Measurements from ENCODE around the gene ATP6AP1. TPM values are rescaled to one million over a fixed set of nuclear protein-coding genes. Genes with fewer than 3 reads are reported as not detected.
A peak's percentile ranks its signal among the peaks of the same experiment; 100 is the strongest.

The ATP6AP1 gene
- total and polyA plus RNA-seq, 2 of the 13 experiments (the other 11 are each of a cell fraction or from before 2014, with no cell fraction given), result 56.7 to 110 TPM

DNA sequence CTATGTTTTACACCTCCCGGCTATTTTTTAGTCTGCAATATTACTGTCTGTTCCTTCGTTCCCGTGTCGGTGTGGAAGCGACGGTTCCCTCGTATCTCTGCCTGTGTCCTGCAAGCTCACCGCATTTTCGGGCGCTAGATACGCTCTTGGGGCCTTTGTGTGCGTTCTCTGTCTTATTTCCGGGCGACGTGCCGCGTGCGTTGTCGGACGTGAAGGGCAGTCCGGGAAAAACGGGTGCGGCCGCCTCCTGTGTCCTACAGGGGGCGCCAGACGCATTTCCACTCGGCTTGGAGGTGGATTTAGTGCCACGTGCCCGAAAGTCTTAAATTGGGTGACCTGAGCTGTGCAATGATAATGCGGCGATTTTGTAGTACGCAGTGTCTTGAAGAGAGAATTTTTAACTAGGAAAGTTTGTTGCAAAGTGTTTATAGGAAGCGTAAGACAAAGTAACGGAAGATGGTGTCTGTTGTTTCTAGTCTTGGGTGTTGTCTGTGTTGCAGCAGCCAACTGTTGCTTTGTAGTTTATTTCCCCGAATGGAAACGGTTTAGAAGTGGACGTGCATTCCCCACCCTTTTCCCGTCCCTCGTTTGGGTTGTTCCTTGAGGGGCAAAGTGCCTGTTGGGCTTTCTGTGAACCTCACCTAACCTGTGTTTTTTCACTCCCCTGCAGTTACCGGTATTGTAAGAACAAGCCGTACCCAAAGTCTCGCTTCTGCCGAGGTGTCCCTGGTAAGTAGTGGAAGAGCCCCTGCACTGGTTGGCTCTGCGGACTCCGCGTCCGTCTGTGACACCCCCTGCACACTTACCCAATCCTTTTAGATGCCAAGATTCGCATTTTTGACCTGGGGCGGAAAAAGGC, 29.6 kb upstream of the ATP6AP1 start (continued):
- TF ChIP-seq, protein P1, sequence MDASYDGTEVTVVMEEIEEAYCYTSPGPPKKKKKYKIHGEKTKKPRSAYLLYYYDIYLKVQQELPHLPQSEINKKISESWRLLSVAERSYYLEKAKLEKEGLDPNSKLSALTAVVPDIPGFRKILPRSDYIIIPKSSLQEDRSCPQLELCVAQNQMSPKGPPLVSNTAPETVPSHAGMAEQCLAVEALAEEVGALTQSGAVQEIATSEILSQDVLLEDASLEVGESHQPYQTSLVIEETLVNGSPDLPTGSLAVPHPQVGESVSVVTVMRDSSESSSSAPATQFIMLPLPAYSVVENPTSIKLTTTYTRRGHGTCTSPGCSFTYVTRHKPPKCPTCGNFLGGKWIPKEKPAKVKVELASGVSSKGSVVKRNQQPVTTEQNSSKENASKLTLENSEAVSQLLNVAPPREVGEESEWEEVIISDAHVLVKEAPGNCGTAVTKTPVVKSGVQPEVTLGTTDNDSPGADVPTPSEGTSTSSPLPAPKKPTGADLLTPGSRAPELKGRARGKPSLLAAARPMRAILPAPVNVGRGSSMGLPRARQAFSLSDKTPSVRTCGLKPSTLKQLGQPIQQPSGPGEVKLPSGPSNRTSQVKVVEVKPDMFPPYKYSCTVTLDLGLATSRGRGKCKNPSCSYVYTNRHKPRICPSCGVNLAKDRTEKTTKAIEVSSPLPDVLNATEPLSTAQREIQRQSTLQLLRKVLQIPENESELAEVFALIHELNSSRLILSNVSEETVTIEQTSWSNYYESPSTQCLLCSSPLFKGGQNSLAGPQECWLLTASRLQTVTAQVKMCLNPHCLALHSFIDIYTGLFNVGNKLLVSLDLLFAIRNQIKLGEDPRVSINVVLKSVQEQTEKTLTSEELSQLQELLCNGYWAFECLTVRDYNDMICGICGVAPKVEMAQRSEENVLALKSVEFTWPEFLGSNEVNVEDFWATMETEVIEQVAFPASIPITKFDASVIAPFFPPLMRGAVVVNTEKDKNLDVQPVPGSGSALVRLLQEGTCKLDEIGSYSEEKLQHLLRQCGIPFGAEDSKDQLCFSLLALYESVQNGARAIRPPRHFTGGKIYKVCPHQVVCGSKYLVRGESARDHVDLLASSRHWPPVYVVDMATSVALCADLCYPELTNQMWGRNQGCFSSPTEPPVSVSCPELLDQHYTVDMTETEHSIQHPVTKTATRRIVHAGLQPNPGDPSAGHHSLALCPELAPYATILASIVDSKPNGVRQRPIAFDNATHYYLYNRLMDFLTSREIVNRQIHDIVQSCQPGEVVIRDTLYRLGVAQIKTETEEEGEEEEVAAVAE (CRISPR knock-in tag; IDR thresholded peaks at IDR 0.05; ENCODE audit: borderline replicate concordance), result no peak; the same call in 1 of the 2 replicates
- TF ChIP-seq HES4 (CRISPR knock-in tag; IDR thresholded peaks at IDR 0.05; ENCODE audit: borderline replicate concordance) (peak; percentile 11; the same call in 1 of the 2 replicates), ZNF777 (CRISPR knock-in tag; IDR thresholded peaks at IDR 0.05) (peak; percentile 51; the same call in 1 of the 2 replicates), ZNF292 (CRISPR knock-in tag; IDR thresholded peaks at IDR 0.05; ENCODE audit: borderline replicate concordance, low read depth) (no peak), ASH2L (IDR thresholded peaks at IDR 0.05; ENCODE audit: insufficient read length, low read depth, low read length) (peak; percentile 62), XRCC5 (optimal IDR thresholded peaks at IDR 0.05; ENCODE audit: low read length) (peak; percentile 33), NCOA5 (CRISPR knock-in tag; IDR thresholded peaks at IDR 0.05) (no peak), KLF15 (CRISPR knock-in tag; IDR thresholded peaks at IDR 0.05; ENCODE audit: borderline replicate concordance) (no peak), KLF6 (CRISPR knock-in tag; IDR thresholded peaks at IDR 0.05) (no peak; the same call in 1 of the 2 replicates), IRX3 (CRISPR knock-in tag; IDR thresholded peaks at IDR 0.05; ENCODE audit: borderline replicate concordance, low read depth) (no peak), JDP2 (CRISPR knock-in tag; IDR thresholded peaks at IDR 0.05; ENCODE audit: borderline replicate concordance) (no peak), DNMT3B (CRISPR knock-in tag; conservative IDR thresholded peaks at IDR 0.05) (no peak), RFX3 (CRISPR knock-in tag; IDR thresholded peaks at IDR 0.05) (no peak), ZNF768 (CRISPR knock-in tag; IDR thresholded peaks at IDR 0.05) (no peak)
- TF ChIP-seq, protein P2, sequence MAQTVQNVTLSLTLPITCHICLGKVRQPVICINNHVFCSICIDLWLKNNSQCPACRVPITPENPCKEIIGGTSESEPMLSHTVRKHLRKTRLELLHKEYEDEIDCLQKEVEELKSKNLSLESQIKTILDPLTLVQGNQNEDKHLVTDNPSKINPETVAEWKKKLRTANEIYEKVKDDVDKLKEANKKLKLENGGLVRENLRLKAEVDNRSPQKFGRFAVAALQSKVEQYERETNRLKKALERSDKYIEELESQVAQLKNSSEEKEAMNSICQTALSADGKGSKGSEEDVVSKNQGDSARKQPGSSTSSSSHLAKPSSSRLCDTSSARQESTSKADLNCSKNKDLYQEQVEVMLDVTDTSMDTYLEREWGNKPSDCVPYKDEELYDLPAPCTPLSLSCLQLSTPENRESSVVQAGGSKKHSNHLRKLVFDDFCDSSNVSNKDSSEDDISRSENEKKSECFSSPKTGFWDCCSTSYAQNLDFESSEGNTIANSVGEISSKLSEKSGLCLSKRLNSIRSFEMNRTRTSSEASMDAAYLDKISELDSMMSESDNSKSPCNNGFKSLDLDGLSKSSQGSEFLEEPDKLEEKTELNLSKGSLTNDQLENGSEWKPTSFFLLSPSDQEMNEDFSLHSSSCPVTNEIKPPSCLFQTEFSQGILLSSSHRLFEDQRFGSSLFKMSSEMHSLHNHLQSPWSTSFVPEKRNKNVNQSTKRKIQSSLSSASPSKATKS (CRISPR knock-in tag; IDR thresholded peaks at IDR 0.05), result peak; percentile 40; the same call in 1 of the 2 replicates
- TF ChIP-seq, protein P3, sequence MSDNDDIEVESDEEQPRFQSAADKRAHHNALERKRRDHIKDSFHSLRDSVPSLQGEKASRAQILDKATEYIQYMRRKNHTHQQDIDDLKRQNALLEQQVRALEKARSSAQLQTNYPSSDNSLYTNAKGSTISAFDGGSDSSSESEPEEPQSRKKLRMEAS (IDR thresholded peaks at IDR 0.05), result peak; percentile 89
- TF ChIP-seq, protein P4, sequence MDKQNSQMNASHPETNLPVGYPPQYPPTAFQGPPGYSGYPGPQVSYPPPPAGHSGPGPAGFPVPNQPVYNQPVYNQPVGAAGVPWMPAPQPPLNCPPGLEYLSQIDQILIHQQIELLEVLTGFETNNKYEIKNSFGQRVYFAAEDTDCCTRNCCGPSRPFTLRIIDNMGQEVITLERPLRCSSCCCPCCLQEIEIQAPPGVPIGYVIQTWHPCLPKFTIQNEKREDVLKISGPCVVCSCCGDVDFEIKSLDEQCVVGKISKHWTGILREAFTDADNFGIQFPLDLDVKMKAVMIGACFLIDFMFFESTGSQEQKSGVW (CRISPR knock-in tag; IDR thresholded peaks at IDR 0.05; ENCODE audit: borderline replicate concordance), result no peak
- TF ChIP-seq, protein P5, sequence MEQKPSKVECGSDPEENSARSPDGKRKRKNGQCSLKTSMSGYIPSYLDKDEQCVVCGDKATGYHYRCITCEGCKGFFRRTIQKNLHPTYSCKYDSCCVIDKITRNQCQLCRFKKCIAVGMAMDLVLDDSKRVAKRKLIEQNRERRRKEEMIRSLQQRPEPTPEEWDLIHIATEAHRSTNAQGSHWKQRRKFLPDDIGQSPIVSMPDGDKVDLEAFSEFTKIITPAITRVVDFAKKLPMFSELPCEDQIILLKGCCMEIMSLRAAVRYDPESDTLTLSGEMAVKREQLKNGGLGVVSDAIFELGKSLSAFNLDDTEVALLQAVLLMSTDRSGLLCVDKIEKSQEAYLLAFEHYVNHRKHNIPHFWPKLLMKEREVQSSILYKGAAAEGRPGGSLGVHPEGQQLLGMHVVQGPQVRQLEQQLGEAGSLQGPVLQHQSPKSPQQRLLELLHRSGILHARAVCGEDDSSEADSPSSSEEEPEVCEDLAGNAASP (CRISPR knock-in tag; IDR thresholded peaks at IDR 0.05; ENCODE audit: borderline replicate concordance), result no peak
